ENCODE results near the gene RNF32.

GRCh38 chr7:156680281-156680680 lies 39.7 kb downstream of the RNF32 start:
- TF ChIP-seq POLR2AphosphoS5 (IDR thresholded peaks at IDR 0.05) (peak in 3 of 4 donors; percentile 37 to 63 (median 57)), POLR2A (IDR thresholded peaks at IDR 0.05) (no peak), EP300 (IDR thresholded peaks at IDR 0.05) (no peak)
